HK-2 (cell line): ENCODE data around the gene TMEM184A.
A peak's percentile ranks its signal among the peaks of the same experiment; 100 is the strongest.

ENCODE experiments used
- DNase-seq: peaks from one replicate; pipeline ENCODE4 v3.0.0-alpha.2; 2018; ENCODE audit not compliant: unreplicated experiment

TMEM184A gene

DNA sequence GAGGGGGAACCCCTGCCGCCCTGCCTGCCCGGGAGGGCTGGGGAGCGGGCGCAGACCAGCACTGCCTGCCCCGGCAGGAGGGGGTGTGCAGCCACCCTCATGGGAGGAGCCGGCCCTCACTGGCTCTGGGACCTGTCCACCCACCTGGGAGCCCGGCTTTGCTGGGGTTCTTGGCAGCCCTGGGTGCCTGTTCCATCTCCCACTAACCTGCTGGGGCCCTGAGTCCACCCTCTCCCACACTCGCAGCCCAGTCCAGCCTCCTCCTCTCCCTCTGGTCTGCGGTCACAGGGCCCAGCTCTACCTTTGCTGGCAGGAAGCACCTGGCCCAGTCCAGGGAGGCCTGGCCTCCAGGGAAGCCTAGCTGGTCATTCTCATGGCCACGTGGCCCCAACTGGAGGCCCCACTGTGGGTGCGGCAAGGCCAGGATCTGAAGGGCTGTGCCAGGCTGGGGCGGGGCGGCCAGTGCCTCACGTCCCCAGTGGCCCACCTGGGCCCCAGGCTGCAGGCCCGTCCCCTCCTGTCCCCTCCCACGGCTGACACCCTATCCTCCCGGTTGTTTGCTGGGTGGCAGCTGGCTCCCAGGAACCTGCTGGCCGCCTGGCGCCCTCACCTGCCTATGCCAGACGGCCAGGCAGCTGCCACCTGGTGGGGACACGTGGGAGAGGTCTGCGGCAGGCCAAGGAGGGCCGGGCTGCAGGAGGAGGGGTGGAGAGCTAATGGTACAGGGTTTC is at the start of gene TMEM184A:
TMEM184A (minus strand) TSS at position 393 of the 731 bp plus-strand sequence. CDS start 721 bp downstream, outside the sequence.
- DNase-seq: peak; percentile 94

DNA sequence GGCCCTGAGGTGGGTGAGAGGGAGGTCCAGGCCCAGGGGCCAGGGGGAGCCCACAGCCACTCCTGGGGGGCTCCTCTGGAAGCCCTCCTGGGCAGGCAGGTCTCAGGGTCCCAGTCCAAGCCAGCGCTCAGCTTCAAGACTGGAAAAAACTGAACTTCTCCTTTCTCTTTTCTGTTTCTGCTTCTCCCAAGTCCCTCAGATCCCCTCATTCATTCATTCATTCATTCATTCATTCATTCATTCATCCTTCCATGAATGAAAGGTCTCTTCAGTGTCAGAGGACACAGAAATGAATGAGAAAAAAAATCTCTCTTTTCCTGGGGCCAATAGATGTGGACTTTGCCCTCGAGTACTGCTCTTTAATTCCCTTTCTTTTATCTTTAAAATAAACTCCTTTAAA is 48.4 kb upstream of the TMEM184A start:
- DNase-seq: no peak

DNA sequence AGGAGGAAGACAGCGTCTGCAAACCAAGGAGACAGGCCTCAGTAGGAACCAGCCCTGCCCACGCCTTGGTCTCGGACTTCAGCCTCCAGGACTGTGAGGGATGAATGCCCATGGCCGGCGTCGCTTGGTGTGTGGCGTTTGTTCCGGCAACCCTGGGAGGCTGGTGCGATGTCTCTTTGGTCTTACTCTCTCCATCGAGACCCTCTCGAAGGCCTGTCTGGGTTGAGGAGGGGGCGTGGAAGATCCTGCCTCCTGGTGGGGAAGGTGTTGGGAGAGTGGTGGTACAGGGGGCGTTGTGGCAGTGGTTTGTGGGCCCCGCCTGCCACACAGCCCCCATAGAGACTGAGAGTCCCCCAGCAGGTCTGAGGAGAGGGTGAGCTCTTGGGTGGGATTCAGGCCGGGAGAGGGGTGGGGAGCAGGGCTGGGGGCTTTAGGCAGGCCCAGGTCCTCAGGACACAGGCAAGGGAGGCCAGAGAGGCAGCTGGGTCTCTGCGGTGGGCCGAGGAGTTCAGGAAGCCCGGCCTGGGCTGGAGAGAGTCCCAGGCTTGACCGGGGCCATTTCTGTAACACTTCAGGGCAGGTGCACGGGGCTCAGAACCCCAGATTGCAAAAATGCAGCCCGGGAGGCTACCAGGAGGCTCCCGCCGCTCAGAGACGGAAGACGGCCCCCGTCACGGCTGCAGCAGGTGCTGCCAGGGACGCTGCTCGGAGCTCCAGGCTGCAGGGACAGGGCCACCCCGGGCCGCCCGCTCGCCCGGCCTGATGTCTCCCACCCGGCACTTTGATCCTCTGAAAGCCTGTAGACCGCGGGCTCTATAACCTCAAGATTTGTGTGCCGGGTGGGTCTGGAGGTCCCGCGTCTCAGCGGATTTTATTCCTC is 47.6 kb upstream of the TMEM184A start:
- DNase-seq: no peak

DNA sequence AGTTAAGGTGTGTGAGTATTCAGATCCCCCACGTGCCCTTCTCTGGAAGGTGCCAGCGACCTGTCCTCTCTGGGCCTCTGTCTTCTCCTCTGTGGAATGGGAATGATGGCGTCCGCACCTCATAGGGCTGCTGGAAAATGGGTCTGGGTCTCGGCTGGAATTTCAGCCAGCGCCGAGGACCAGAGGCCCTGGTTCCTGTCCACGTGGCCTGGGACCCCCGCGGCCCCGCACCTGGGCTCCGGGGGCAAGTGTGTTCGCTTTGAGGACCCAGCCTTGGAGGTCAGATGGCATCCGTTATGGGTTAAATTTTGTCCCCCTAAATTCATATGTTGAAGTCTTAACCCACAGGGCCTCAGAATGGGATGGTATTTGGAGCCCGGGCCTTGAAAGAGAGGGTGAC is 46.4 kb upstream of the TMEM184A start:
- no peak for DNase-seq

DNA sequence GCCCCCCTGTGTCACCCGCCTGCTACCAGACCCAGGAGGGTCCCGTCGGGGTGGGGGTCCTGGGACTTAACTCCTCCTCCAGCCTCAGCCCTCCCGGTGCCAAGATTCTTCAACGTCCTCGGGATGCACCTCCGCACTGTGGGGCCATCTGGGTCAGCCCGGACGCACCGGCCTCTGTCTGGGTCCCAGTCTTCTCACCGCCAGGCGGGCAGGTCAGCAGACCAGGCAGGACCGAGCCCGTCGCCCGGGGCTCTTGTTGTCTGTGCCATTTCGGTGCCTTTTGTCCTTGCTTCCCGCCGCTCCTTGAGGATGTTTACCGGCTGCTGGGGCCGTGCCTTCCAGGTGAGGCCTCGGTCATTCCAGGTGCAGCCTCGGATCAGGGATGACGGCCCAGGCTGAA is 46.0 kb upstream of the TMEM184A start:
- DNase-seq: no peak

DNA sequence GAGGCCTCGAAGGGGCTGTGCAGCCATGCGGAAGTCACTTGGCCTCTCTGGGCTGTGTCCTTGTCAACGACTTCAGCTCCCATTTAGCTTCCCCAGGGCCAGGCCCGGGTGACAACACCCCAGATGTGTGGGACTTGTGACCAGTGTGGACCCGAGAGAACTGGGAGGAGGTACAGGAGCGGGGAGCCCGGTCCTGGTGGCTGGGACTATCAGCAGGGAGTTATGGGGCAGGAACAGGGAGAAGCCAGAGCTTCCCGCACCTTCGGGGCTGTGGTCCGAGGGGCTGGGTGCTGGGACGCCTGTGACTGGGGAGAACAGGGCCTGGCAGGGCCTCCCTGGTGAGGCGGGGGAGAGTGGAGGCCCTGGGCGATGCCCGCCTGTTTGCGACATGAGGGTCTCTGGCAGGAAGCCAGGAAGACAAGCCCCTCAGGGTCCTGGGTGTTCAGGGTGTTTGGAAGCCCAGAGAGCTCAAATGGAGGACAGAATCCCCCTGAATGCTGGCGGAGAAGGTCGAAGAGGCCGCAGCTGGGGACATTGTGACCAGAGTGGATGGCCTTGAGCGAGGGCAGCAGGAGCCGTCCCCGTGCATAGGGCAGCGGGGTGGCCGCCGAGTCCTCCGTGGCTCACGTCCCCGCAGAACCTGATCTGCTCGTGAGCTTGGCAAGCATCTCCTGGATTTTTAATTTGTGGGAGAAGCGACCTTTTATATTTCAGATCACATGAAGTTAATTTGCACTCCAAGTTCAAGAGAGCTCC is 43.8 kb upstream of the TMEM184A start:
- DNase-seq: no peak

DNA sequence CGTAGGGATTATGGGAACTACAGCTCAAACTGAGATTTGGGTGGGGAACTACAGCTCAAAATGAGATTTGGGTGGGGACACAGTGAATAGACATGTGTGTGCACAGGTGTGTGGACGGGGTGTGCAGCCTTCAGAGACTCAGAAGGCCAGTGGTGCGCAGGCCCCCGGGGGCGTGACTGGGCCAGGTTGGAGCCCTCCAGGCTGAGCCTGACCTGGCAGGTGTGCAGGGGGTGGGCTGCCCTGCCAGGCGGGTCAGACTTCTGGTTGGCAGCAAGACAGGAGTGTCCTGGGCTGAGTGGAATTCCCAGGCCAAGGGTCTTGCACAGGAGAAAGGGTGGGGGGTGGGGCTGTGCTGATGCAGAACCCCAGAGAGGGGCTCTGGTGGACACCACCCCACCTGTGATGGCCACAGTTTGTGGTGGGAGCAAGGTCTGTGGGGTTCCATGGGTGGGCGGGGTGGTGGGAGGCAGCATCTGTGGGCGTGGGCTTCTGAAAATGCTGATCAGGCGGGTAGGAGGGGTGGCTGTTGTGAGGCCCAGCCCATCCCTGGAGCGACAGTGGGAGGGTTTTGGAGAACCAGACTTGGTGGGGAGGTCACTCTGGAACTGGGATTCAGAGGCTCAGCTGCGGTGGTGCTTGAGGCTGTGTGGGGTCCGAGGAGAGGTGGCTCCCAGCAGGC is 43.1 kb upstream of the TMEM184A start:
- no peak for DNase-seq

DNA sequence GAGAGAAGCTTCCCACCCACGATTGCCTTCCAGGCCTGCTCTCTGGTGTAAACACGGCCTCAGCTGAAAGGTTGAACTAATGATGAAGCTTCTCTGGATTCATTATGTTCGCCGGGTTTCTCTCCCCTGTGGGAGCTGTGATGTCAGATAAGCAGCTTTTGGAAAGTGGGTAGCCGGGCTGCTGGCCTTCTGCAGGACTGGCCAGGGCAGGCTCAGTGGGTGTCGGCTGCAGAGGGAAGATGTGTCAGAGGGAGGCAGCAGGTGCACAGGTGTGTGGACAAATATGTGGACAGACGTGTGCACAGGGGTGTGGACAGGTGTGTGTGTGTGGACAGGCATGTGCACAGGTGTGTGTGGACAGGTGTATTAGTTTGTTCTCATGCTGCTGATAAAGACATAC is 42.3 kb upstream of the TMEM184A start:
- no peak for DNase-seq

DNA sequence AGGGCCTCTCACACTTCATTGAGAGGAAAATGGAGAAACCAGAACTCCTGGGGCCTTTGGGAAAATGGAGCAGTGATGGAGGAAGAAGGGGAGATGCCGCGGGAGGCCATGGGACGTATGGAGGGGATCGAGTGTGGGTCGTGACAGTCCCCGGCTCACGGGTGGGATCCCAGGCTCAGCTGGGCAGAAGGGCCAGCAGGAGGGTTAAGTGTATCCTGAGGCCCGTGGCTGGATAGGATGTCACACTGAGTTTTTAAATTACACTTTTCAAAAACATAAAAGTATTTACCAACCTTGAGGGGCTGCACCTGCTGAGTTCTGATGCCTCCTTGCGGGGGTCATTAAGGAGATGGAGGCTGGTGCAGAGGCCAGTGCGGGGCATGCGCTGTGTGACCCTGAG is 41.8 kb upstream of the TMEM184A start:
- no peak for DNase-seq

DNA sequence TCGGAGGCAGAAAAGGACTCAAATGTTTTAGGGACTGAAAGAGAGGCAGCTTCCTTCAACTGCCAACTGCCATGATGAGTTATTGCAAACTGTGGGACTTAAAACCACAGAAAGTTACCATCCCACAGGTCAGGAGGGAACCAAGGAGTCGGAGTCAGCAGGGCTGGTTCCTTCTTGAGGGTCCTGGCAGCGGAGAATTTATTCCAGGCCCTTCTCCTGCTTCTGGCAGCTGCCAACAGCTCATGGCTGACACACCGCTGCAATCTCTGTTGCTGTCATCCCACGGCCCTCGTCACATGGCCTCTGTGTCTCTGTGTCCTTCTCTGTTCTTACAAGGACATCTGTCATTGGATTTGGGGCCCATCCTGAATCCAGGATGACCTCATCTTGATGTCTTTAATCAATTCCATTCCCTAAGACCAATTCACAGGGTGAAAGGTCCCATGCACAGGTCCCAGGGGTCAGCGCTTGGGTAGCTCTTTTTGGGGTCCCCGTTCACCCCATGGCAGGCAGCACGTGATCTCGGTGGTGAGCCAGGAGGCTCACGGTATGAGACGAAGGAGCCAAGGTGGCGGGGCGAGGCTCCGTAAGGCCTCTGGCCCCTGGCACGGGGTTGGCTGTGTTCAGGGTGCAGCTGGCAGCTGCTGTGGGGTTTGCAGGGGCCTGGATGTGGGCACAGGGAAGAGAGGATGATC is 41.2 kb upstream of the TMEM184A start:
- DNase-seq: no peak

DNA sequence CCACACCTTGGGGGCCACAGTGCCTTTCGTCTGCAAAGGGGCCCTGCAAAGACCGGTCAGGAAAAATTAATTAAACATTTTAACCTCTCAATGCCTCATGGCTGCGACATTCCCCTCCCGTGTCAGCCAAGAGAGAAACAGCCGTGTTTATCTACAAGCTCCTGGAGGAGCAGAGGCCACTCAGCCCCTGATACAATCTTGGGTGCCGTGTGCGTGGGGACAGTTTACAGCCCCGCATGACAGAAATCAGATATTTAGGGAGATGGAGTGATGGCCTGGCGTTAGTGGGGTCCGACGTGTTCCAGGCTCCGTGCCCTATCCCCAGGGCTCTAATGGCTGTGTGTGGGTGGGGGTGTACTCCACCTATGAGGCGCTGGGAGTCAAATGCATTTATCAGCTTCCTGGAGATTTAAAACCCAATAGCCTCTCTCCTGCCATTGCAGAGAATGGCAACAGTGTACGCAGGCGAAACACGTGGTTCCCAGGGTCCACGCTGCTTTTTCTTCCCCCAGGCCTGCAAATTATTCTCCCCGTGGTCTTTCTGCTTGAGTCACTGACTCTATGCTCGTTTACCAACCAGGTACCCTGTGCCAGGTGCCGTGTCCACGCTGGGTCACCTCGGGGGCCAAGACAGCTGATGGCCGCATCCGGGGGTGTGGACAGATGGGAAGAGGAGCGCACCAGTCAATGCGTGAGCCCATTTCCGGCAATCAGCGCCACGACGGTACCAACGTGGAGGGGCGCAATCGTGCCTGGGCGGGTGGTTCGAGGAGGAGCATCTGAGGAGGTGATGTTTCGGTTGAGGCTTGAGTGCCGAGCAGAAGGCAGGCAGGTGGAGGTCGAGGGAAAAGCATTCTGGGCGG is 40.4 kb upstream of the TMEM184A start:
- DNase-seq: no peak

DNA sequence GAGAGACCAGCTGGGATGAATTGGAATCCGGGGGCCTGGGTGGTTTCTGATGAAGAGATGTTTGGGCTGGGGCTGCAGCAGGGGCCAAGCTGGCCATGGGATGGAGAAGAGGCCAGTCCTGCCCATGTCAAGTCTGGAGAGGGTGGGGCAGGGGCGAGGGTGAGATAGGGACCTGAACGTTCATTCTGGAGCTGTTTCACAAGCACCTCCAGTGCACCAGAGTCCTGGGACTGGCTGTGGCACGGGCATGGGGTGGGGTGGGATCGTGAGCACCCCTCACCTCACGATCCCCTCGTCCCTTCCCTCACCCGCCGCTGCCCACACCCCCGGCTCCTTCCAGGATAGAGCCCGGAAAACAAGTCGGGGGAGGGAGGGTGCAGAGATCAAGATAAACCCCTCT is 39.6 kb upstream of the TMEM184A start:
- DNase-seq: no peak

DNA sequence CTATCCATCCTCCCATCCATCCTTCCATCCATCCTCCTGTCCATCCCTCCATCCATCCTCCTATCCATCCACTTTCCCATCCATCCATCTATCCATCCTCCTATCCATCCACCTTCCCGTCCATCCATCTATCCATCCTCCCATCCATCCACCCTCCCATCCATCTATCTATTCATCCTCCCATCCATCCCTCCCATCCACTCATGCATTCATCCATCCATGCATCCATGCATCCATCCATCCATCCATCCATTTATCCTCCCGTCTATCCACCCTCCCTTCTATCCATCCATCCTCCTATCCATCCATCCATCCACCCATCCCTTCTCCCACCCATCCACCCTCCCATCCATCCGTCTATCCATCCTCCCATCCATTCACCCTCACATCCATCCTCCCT is 39.0 kb upstream of the TMEM184A start:
- no peak for DNase-seq

DNA sequence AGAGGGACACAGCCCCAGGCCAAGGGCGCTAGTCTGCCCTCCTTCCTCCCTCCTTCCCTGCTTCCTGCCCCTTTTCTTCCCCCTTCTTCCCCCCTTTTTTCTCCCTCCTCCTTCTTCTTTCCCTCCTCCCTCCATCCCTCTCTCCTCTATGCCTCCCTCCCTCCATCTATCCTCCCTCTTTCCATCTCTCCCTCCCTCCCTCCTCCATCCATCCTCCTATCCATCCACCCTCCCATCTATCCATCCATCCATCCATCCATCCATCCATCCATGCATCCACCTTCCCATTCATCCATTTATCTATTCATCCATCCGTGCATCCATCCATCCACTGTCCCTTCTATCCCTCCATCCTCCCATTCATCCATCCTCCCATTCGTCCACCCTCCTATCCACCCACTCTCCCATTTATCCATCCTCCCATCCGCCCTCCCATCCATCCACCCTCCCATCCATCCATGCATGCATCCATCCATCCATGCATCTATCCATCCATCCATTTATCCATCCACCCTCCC is 38.0 kb upstream of the TMEM184A start:
- DNase-seq: no peak

DNA sequence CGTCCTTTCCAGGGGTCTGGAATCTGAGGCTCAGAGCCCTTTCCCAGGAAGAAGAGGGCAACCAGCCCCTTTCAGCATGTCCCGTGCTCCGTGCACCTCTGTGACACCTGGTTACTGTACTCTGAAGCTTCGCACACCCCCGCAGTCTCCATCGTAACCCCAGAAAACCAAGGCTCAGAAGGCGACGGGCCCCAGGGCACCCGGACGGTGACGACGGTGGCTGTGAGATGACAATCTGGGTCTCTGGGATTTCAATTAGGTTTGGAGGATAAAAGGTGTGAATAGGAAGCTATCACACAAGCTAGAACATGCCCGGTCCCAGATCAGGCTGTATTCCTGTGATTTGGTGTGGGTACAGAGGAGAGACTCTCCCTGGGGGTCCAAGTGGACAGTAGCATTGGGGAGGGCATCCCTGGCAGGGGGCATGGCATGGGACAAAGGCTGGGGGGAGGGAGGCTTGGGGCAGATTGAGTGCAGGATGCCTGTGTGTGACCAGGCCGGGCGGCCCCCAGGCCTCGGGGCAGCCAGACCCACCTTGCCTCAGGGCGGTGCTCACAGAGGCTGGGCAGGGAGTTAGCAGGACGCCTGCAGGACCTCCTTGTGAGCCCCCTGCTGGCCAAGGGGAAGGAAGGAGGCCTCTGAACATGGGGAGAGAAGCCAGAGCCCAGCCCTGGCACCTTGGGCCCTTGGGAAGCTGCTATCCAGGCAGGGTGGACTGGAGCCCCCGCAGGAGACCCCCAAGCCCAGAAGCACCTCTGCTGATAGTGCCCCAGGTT is 37.3 kb upstream of the TMEM184A start:
- DNase-seq: no peak

DNA sequence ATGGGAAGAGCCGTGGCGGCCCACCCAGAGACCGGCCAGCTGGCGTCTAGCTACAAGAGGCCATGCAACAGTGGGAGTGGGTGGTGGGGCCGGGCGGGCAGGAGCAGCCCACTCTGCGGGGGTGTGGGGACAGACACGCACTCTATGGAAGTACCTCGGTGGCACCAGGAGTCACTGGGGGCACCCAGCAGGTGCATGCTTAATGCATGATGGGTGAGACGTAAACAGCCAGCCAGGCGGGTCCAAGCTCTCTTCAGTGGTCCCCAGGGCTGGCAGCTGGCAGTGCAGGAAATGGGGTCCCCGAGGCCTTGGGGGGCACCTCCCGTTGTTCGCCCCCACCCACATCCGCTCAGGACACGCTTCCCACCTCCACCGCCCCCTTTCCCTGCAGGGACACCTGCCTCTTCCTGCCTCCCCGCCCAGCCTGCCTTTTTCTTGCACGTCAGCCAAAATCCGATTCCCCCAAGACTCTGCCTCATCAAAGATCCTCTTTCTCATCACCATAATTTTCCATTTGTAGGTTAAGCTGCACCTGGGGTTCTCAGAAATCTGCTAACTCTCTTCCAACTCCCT is 36.4 kb upstream of the TMEM184A start:
- no peak for DNase-seq

DNA sequence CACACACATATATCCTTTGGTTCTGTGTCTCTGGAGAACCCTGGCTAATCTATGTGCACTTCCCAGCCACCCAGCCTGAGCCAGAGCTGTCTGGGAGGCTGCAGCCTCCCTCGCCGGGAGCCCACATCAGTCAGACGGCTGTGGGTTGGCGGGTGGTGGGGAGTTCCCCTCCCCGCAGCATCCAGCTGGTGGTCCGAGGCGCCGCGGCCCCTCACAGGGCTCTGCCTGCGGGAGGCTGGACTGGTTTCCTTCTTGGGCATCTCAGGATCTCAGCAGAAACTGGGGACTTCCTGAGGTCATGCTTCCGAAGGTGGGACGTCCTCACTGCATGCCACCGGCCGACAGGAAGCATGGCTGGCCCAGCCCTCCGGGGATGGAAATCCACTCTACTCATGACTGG is 35.9 kb upstream of the TMEM184A start:
- DNase-seq: no peak

DNA sequence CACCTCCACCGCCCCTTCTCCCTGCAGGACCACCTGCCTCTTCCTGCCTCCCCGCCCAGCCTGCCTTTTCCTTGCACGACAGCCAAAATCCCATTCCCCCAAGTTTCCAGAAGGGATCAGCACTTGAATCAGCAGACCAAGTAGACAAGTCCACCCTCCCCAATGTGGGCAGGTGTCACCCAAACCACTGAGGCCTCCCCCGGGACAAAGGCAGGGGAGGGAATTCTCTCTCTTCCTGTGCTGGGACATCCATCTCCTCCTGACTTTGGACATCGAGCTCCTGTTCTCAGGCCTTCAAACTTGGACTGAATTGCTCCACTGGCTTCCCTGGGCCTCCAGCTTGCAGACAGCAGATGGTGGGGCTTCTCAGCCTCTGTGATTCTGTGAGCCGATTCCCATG is 35.4 kb upstream of the TMEM184A start:
- no peak for DNase-seq

DNA sequence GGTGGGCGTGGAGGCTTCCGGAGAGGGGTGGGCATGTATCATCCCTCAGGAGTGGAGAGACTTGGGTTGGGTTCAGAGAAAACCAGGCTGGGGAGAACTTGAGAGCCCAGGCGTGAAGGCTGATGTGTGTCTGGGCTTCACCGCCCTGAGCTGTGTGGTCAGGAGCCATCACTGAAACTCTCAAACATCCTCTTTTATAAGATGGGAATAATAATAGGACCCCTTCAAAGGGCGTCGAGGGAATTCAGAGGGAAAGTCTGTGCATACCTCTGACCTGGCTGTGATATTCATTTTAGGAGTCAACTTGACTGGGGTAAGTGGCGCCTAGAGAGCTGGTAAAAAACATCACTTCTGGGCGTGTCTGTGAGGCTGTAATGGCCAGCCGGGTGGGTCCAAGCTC is 34.9 kb upstream of the TMEM184A start:
- no peak for DNase-seq
